HAP-1 (cell line): ENCODE measurements around the gene C4orf46.
A peak's percentile ranks its signal among the peaks of the same experiment; 100 is the strongest.
"Not testable (repeated sequence)": the region's sequence is repeated elsewhere in the genome, so short reads cannot be mapped to it uniquely, and the experiment has no call there.

ENCODE experiments used
- DNase-seq, 2 experiments: peaks; one replicate each; pipeline ENCODE4 v3.0.0-alpha.2; 2016 to 2020; ENCODE audit warnings: low spot score in 2 of 2
- H3K27me3 ChIP-seq: fragments of 250-450 bp; sonication (Bioruptor Pico); 2 replicates; pipeline ENCODE4 v1.5.1; 2020; ENCODE audit warnings: low read depth, mild to moderate bottlenecking, moderate library complexity
- H3K36me3 ChIP-seq: fragments of 250-450 bp; sonication (Bioruptor Pico); replicated peaks from 2 replicates; pipeline ENCODE4 v1.5.1; 2020; ENCODE audit warnings: mild to moderate bottlenecking
- H3K4me1 ChIP-seq: fragments of 250-450 bp; sonication (Bioruptor Pico); 2 replicates; pipeline ENCODE4 v1.5.1; 2020; ENCODE audit warnings: mild to moderate bottlenecking
- H3K4me3 ChIP-seq: fragments of 250-450 bp; sonication (Bioruptor Pico); 2 replicates; pipeline ENCODE4 v1.5.1; 2020; ENCODE audit warnings: mild to moderate bottlenecking, moderate library complexity
- H3K9me3 ChIP-seq: fragments of 250-450 bp; sonication (Bioruptor Pico); 2 replicates; pipeline ENCODE4 v1.5.1; 2020; ENCODE audit warnings: mild to moderate bottlenecking, moderate library complexity
- in situ Hi-C: fragments of 300-500 bp; cut with MboI; formaldehyde crosslinking; loops from 3 replicates; pipeline ENCODE4 v1.14.3; 2020; ENCODE audit warnings: low sequenced_read_pairs, inconsistent platforms, mixed read lengths

C4orf46 gene

DNA sequence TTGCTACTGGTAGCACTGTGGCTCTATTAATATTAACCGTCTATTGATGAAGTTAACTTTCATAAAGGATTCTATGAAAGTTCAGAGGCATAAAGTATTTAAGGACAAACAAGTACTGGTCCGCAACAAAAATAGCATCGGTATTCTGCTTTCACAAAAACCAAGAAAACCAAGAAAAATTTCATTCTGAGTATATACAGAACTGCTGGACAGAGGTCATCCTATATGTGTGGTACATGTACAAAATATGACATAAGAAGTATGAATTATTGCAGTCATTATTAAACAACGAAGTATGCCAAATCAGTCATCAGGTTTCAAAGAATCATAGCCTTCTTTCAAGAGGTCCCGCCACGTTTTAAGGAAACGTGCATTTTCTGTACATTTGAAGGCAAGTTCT is 2.4 kb downstream of the C4orf46 start:
- H3K9me3 ChIP-seq, result no peaks in the 10 kb centered on the region
- peaks cover 5% of the 10 kb centered on the region; the same call in 1 of the 2 replicates for H3K36me3 ChIP-seq
- in situ Hi-C loops, result no loop called here
- no peak for DNase-seq
- H3K27me3 ChIP-seq, result no peaks in the 10 kb centered on the region
- peaks cover 8% of the 10 kb centered on the region for H3K4me1 ChIP-seq
- no peak overlapping the region for H3K4me3 ChIP-seq

DNA sequence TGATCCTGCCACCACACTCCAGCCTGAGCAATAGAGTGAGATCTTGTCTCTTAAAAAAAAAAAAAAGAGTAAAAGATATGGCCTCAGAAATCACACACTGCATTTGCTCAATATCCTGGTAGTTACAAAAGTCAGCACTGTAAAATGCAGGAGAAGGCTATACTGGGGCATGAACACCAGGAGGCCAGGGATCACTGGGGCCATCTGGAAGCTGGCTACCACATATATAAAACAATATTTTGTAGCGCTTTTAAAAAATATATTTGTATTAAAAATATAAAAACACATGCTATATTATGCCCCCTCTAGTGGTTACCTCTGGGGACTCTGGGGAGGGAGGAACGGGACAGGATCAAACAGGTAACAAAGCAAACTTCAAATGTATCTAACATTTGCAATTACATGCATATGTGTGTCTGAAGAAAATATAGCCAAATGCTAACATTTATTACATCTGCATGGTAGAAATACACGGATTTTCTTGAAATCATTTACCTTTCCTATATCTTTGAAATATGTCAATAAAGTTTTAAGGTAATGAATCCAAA is 4.0 kb downstream of the C4orf46 start:
- peak; percentile 15 to 53 for DNase-seq
- Histone ChIP-seq H3K36me3 (peaks cover 5% of the 10 kb centered on the region; the same call in 1 of the 2 replicates), H3K9me3 (no peaks in the 10 kb centered on the region), H3K27me3 (no peaks in the 10 kb centered on the region), H3K4me3 (no peak overlapping the region), H3K4me1 (peaks cover 3% of the 10 kb centered on the region)
- in situ Hi-C loops, result no loop called here

DNA sequence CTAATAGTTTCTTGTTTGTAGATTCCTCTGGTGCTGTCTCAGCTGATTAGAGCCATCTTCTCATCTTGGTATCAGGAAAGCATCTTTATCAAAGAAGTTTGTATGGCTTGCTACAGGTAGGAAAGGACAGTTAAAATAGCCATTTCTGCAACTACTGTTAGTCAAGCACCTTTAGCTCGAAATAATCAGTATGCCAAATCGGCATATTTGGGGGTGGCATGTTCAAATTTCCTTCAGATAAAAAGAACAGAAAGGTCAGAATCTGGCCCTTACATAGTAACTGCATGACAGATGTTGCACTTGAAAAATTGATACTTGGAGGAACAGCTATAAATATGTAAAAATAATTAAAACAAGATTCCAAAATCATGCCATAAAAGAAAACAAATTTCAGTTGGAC is 4.8 kb downstream of the C4orf46 start:
- in situ Hi-C loops, result no loop called here
- Histone ChIP-seq H3K27me3 (no peaks in the 10 kb centered on the region), H3K4me3 (no peak overlapping the region), H3K36me3 (peaks cover 5% of the 10 kb centered on the region; the same call in 1 of the 2 replicates), H3K9me3 (no peaks in the 10 kb centered on the region), H3K4me1 (no peaks in the 10 kb centered on the region; the same call in 1 of the 2 replicates)
- no peak for DNase-seq

DNA sequence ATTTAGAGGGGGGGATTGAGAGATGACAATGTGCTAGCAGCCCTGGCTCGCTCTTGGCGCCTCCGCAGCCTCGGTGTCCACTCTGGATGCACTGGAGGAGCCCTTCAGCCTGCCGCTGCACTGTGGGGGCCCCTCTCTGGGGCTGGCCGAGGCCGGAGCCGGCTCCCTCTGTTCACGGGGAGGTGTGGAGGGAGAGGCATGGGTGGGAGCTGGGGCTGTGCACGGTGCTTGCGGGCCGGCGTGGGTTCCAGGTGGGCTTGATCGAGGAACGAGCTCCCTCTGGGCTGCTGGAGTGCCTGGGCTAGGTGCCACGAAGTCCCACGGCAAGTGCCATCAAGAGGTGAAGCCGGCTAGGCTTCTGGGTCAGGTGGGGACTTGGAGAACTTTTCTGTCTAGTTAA is 6.9 kb downstream of the C4orf46 start:
- Histone ChIP-seq H3K36me3 (peaks cover 5% of the 10 kb centered on the region; the same call in 1 of the 2 replicates), H3K4me3 (no peak overlapping the region), H3K4me1 (no peaks in the 10 kb centered on the region; the same call in 1 of the 2 replicates), H3K9me3 (no peaks in the 10 kb centered on the region), H3K27me3 (no peaks in the 10 kb centered on the region)
- in situ Hi-C loops, result no loop called here
- DNase-seq, result no peak

DNA sequence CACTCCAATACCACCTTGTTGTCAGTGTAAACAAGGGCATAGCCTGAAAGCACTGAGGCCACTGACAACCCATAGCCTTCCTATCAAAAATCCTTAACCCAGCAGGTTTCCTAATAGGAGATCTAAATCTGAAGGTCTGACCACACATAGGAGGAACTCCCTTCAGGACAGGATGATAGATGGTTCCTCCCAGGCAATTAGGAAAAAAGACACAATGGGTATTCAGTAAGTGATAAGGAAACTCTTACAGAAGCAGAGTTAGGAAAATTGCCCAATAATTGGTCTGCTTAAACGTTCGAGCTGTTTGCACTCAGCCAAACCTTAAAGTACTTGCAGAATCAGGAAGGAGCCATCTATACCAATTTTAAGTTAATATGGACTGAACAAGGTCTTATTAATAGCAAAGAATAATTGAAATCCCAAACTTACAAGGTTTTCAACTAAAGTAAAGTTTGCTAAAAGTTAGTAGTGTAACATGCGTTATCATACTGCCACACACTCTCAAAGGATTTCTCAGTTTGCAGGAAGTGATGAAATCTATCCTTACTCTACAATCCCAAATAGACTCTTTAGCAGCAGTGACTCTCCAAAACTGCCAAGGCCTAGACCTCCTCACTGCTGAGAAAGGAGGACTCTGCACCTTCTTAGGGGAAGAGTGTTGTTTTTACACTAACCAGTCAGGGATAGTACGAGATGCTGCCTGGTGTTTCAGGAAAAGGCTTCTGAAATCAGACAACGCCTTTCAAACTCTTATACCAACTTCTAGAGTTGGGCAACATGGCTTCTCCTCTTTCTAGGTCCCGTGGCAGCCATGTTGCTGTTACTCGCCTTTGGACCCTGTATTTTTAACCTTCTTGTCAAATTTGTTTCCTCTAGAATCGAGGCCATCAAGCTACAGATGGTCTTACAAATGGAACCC is 7.7 kb downstream of the C4orf46 start:
- in situ Hi-C loops, H3K4me1 ChIP-seq, DNase-seq: not testable (repeated sequence)

DNA sequence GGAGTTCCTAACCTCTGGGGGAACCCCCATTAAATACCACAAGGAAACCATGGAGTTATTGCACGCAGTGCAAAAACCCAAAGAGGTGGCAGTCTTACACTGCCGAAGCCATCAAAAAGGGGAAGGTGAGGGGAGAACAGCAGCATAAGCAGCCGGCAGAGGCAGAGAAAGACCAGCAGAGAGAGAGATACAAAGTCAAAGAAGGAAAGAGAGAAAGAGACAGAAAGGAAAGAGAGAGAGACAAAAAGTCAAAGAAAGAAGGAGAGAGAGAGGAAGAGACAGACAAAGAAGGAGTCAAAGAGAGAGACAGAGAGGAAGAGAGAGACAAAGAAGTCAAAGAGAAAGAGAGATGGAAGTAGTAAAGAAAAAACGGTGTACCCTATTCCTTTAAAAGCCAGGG is 8.4 kb downstream of the C4orf46 start:
- H3K4me3 ChIP-seq, DNase-seq, in situ Hi-C loops, H3K4me1 ChIP-seq, H3K27me3 ChIP-seq, H3K36me3 ChIP-seq, H3K9me3 ChIP-seq: not testable (repeated sequence)

More for the DNA sequence above, 7.7 kb downstream of the C4orf46 start:
- H3K27me3 ChIP-seq, H3K36me3 ChIP-seq, H3K4me3 ChIP-seq, H3K9me3 ChIP-seq: not testable (repeated sequence)

DNA sequence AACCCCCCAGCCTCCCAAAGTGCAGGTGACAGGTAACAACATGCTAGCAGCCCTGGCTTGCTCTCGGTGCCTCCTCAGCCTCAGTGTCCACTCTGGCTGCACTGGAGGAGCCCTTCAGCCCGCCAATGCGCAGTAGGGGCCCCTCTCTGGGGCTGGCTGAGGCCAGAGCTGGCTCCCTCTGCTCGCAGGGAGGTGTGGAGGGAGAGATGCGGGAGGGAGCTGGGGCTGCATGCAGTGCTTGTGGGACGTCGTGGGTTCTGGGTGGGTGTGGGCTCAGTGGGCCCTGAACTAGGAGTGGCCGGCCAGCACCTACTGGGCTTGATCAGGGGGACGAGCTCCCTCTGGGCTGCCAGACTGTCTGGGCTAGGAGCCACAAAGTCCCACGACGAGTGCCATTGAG is 14.4 kb downstream of the C4orf46 start:
- H3K9me3 ChIP-seq, result no peaks in the 10 kb centered on the region
- H3K4me3 ChIP-seq, result no peak overlapping the region
- no peaks in the 10 kb centered on the region for H3K4me1 ChIP-seq
- H3K36me3 ChIP-seq, result no peaks in the 10 kb centered on the region
- DNase-seq, result no peak
- peaks cover 4% of the 10 kb centered on the region; the same call in 1 of the 2 replicates for H3K27me3 ChIP-seq
- in situ Hi-C loops, result no loop called here

DNA sequence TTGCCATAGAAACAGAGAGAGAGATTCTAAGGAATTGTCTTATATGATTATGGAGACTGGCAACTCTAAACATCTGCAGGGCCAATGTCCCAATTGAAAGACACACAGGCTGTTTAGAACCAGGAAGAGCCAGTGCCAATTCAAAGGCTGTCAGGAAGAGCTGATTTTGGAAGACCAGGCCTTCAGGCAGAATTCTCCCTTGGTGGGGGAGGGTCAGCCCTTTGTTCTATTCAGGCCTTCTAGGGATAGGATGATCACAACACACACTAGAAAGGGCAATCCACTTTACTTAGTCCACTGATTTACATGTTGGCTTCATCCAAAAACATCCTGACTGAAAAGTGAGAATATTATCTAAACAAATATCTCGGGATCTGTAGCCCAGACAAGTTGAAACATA is 15.2 kb downstream of the C4orf46 start:
- no peaks in the 10 kb centered on the region for H3K9me3 ChIP-seq
- DNase-seq, result no peak
- no peaks in the 10 kb centered on the region for H3K4me1 ChIP-seq
- no peaks in the 10 kb centered on the region for H3K36me3 ChIP-seq
- H3K4me3 ChIP-seq, result no peak overlapping the region
- in situ Hi-C loops, result no loop called here
- H3K27me3 ChIP-seq, result peaks cover 4% of the 10 kb centered on the region; the same call in 1 of the 2 replicates

DNA sequence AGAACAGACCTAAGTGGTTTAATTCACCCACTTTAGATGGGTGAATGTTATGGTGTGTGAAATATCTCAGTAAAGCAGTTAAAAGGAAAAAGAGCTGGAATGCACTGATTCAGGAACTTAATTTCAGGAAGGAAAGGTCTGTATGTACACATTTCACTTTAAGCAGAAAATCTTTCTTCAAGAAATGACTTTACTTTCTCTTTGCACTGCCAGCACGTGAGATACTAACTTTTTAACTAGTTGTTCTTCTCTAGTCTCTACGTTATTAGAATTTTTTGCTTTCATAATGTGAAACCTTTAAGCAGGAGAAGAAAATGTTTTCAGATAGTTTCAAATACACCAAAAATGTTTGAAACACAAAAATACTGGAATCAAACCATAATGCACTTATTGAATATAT is 18.8 kb downstream of the C4orf46 start:
- Histone ChIP-seq H3K4me1 (no peaks in the 10 kb centered on the region), H3K4me3 (no peak overlapping the region), H3K36me3 (no peaks in the 10 kb centered on the region), H3K9me3 (no peaks in the 10 kb centered on the region), H3K27me3 (peaks cover 4% of the 10 kb centered on the region; the same call in 1 of the 2 replicates)
- DNase-seq, result no peak
- in situ Hi-C loops, result no loop called here

DNA sequence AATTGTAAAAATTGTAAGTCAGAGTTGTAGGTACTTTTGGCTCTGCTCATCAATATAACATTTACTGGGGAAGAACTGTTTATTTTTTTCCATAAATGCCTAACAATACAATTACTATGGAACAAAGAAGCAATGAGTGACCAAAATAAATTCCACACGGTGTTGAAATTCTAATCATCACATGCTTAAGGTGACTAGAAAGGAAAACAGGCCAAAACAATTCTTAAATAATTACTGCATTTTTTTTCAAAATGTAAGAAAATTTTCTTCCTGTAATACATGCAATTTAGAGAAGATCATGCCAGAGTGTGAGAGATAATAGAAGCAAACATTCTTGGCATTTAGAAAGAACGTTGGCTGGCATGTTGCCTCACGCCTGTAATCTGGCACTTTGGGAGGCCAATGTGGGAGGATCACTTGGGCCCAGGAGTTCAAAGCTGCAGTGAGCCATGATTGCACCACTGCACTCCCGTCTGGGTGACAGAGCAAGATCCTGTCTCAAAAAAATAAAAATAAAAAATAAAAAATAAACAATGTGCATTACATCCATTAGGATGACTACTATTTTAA is 22.5 kb downstream of the C4orf46 start:
- Histone ChIP-seq H3K27me3 (peaks cover 8% of the 10 kb centered on the region; the same call in 1 of the 2 replicates), H3K4me3 (no peak overlapping the region), H3K36me3 (no peaks in the 10 kb centered on the region), H3K4me1 (no peaks in the 10 kb centered on the region), H3K9me3 (no peaks in the 10 kb centered on the region)
- DNase-seq, result no peak
- in situ Hi-C loops, result no loop called here

DNA sequence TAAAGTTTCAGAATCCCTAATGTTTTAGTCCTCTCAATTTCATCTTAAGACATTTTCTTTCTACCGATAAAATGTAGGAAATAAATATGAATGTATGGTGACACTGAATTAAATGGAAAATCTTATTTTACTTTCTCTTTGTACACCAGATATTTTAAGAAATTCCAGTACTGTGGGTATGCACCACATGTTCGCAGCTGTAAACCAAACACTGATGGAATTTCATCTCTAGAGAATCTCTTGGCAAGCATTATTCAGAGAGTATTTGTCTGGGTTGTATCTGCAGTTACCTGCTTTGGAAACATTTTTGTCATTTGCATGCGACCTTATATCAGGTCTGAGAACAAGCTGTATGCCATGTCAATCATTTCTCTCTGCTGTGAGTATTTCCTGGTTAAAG is 26.9 kb downstream of the C4orf46 start:
- no peaks in the 10 kb centered on the region for H3K36me3 ChIP-seq
- in situ Hi-C loops, result no loop called here
- no peaks in the 10 kb centered on the region for H3K4me1 ChIP-seq
- no peak overlapping the region for H3K4me3 ChIP-seq
- H3K9me3 ChIP-seq, result no peaks in the 10 kb centered on the region
- peaks cover 7% of the 10 kb centered on the region; the same call in 1 of the 2 replicates for H3K27me3 ChIP-seq
- DNase-seq, result no peak

DNA sequence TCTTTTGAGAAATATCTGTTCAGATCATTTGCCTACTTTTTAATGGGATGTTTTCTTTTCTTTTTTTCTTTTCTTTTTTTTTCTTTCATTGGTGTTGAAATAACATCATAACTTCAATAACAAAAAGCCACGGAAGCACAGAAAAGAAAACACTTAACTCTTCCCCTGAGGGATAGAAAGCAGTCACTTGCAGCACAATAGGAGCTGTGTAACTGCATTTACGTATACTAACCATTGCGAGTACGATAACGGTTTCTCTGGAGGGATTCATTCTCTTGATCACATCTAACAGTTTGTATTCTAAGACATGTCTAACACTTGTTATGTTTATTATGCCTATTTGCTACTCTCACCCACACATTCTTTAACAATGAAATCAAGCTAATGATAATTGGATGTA is 27.3 kb downstream of the C4orf46 start:
- in situ Hi-C loops, result no loop called here
- peak in 1 of 2 experiments; percentile 63 for DNase-seq
- no peaks in the 10 kb centered on the region for H3K36me3 ChIP-seq
- H3K27me3 ChIP-seq, result peaks cover 7% of the 10 kb centered on the region; the same call in 1 of the 2 replicates
- no peaks in the 10 kb centered on the region for H3K4me1 ChIP-seq
- no peaks in the 10 kb centered on the region for H3K9me3 ChIP-seq
- no peak overlapping the region for H3K4me3 ChIP-seq

DNA sequence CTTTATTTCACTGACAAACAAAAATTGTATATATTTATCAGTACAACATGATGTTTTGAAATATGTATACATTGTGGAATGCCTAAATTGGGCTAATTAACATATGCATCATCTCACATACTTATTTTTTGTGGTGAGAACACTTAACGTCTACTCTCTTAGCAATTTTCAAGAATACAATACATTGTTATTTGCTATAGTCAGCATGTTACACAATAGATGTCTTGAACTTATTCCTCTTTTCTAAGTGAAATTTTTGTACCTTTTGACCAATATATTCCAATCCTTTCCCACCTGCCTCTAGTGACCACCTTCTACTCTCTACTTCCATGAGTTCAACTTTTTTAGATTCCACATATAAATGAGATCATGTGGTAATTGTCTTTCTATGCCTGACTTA is 35.1 kb downstream of the C4orf46 start:
- H3K4me1 ChIP-seq, result no peaks in the 10 kb centered on the region
- in situ Hi-C loops, result no loop called here
- H3K36me3 ChIP-seq, result no peaks in the 10 kb centered on the region
- peaks cover 15% of the 10 kb centered on the region for H3K27me3 ChIP-seq
- H3K4me3 ChIP-seq, result no peak overlapping the region
- H3K9me3 ChIP-seq, result no peaks in the 10 kb centered on the region
- DNase-seq, result no peak

DNA sequence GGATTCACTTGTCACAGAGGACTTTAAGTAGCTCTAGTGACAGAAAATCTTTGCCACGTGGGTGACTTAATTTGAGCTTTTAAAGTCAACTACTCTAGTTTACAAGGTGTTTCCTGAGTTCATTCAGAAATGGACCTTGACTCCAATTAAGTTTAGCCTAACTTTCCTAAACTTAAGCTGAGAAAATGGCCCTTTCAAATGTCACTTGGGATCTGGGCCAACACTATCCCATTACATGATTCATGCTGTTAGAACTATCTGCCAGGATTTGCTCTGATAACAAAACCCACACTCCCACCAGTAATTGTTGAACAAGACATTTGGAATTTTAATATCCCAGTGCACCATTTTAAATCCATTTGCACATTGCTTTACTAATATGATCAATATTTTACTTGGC is 40.8 kb downstream of the C4orf46 start:
- Histone ChIP-seq H3K27me3 (peaks cover 21% of the 10 kb centered on the region), H3K4me1 (no peaks in the 10 kb centered on the region), H3K9me3 (no peaks in the 10 kb centered on the region), H3K4me3 (no peak overlapping the region), H3K36me3 (no peaks in the 10 kb centered on the region)
- DNase-seq, result no peak
- in situ Hi-C loops, result no loop called here
